Measurements from ENCODE around the gene SMIM1.

DNA sequence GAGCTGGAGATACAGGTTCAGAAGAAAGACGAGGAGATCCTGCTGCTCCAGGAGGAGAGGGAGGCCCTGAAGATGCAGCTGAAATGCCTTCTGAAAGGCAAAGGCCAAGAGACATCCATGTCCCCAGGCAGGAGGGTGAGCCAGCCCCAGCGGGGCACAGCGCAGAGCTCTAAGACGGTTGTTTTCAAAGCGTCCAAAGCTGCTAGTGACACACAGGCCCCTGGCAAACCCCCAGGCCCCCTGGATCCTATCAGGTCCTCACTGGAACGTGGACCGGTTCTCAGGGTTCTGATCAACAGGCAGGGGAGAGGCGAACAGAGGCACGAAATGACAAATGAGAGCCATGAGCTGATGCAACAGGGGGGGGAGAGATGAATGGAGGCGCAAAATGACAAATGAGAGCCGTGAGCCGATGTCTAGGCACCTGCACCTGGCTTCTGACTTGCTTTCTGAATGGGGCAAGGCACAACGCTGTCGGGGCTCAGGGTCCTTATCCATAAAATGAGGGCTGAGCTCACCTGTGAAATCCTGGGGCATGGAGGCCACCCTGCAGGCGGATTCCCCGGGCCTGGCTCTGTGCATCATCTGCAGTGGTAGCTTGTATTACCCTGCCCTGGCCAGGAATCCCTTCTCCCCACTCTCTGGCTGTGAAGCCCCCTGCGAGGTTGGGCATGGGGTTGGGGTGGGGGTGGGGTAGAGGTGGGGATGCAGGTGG, 11.1 kb upstream of the SMIM1 start:
- TF ChIP-seq POLR2A (IDR thresholded peaks at IDR 0.05; ENCODE audit: low read depth, low read length) (no peak), POLR2AphosphoS5 (IDR thresholded peaks at IDR 0.05; ENCODE audit: low read depth, low read length) (no peak), PAX5 (IDR thresholded peaks at IDR 0.05; ENCODE audit: insufficient read depth, low read length, severe bottlenecking) (no peak), TAF1 (IDR thresholded peaks at IDR 0.05; ENCODE audit: low read depth, low read length) (no peak), POU2F2 (IDR thresholded peaks at IDR 0.05; ENCODE audit: low read depth, low read length) (no peak)

Data from GM12891 (cell line).